ENCODE data around the gene SLC25A20.

GRCh38 chr3:48898383-48899234 is at the start of gene SLC25A20:
- TF ChIP-seq CTCF (IDR thresholded peaks at IDR 0.05), result peak in 3 of 6 experiments; percentile 1 to 9 (median 9)
- TF ChIP-seq POLR2A (IDR thresholded peaks at IDR 0.05), result peak; percentile 57 to 84

Measured in Peyer's patch (tissue), 4 donors.